OCI-LY7 (cell line): Measurements from ENCODE around the gene INSR. TPM values are rescaled to one million over a fixed set of nuclear protein-coding genes. Genes with fewer than 3 reads are reported as not detected.

Experiments
- BruUV-seq: library from RNA; stranded (reverse); fragments of 400-500 nt; replicated peaks from 2 replicates; lab custom pipeline; 2021; lab: Mats Ljungman, UMichigan
- CTCF ChIA-PET: fragments of 300-600 bp; sonication (Branson Sonifier 250); formaldehyde crosslinking; loops from one replicate; lab custom pipeline; 2022; ENCODE audit warnings: antibody characterized with exemption; ENCODE audit not compliant: unreplicated experiment; lab: Charles Lee
- POLR2A ChIA-PET: fragments of 300-600 bp; sonication (Branson Sonifier 250); formaldehyde crosslinking; loops from one replicate; lab custom pipeline; 2022; ENCODE audit warnings: antibody characterized with exemption; lab: Charles Lee
- DNase-seq: peaks from one replicate; pipeline ENCODE4 v3.0.0-alpha.2; 2015; ENCODE audit warnings: low spot score
- H2AFZ ChIP-seq: fragments of 200-600 bp; sonication (generic), shearing (Covaris generic); 2 replicates; pipeline ENCODE4 v1.6.1; 2014; ENCODE audit warnings: mild to moderate bottlenecking, antibody characterized with exemption, low read length, moderate library complexity
- H3K27ac ChIP-seq: fragments of 200-600 bp; sonication (generic); 2 replicates; pipeline ENCODE4 v1.5.1; 2014; ENCODE audit warnings: mixed run types, low read depth, mild to moderate bottlenecking, moderate library complexity, low read length, inconsistent platforms; ENCODE audit not compliant: poor library complexity, severe bottlenecking
- H3K36me3 ChIP-seq: fragments of 200-600 bp; sonication (generic); 2 replicates; pipeline ENCODE4 v1.6.1; 2014; ENCODE audit warnings: mild to moderate bottlenecking, antibody characterized with exemption, low read length, moderate library complexity, mixed read lengths; ENCODE audit not compliant: insufficient read depth
- H3K4me1 ChIP-seq: fragments of 200-600 bp; sonication (generic); 2 replicates; pipeline ENCODE4 v1.5.1; 2014; ENCODE audit warnings: mild to moderate bottlenecking, low read length; ENCODE audit not compliant: insufficient read depth, poor library complexity, severe bottlenecking
- H3K4me2 ChIP-seq: fragments of 200-600 bp; sonication (generic); 2 replicates; pipeline ENCODE4 v1.6.1; 2014; ENCODE audit warnings: mild to moderate bottlenecking, low read length
- H3K4me3 ChIP-seq: fragments of 200-600 bp; sonication (generic); 2 replicates; pipeline ENCODE4 v1.5.1; 2014; ENCODE audit warnings: mild to moderate bottlenecking, low read depth, low read length; ENCODE audit not compliant: poor library complexity, severe bottlenecking
- H3K79me2 ChIP-seq: fragments of 200-600 bp; sonication (generic); 2 replicates; pipeline ENCODE4 v1.6.1; 2016; ENCODE audit warnings: low read depth, mild to moderate bottlenecking, low read length, moderate library complexity, mixed read lengths; ENCODE audit not compliant: insufficient read depth
- H3K9me2 ChIP-seq: fragments of 200-600 bp; sonication (generic); 2 replicates; pipeline ENCODE4 v1.6.1; 2016; ENCODE audit warnings: mild to moderate bottlenecking, low read length, mixed read lengths; ENCODE audit not compliant: insufficient read depth
- H3K9me3 ChIP-seq: fragments of 200-600 bp; sonication (generic); 2 replicates; pipeline ENCODE4 v1.6.1; 2014; ENCODE audit warnings: mild to moderate bottlenecking, mixed run types, low read length, mixed read lengths
- H4K20me1 ChIP-seq: fragments of 200-600 bp; sonication (generic); 2 replicates; pipeline ENCODE4 v1.6.1; 2014; ENCODE audit warnings: mild to moderate bottlenecking, antibody characterized with exemption, low read length, moderate library complexity, mixed read lengths; ENCODE audit not compliant: insufficient read depth
- EZH2phosphoT487 ChIP-seq: fragments of 200-600 bp; sonication (generic); IDR thresholded peaks from 2 replicates; pipeline ENCODE4 v1.6.1; 2018; ENCODE audit warnings: low read depth, borderline replicate concordance, mild to moderate bottlenecking, mixed run types, antibody characterized with exemption, low read length, moderate library complexity, mixed read lengths
- intact Hi-C: fragments of 100-400 bp; cut with micrococcal nuclease; formaldehyde crosslinking; loops from one replicate; pipeline ENCODE4 v1.10.0; 2022; ENCODE audit not compliant: unreplicated experiment
- total RNA-seq, 2 experiments: library from RNA; depleted of rRNA in 1 of 2; stranded (reverse); fragments of >200 nt in 1 of 2; shearing (Covaris generic) in 1 of 2; gene quantifications; 2 replicates each; pipeline ENCODE4 v1.2.3, GENCODE V29; 2014 to 2022
- TF ChIP-seq, protein P1 (sequence below): fragments of 200-600 bp; sonication (generic); conservative IDR thresholded peaks from 2 replicates; pipeline ENCODE4 v1.5.1; 2014; ENCODE audit warnings: mild to moderate bottlenecking, antibody characterized with exemption, low read length, moderate library complexity, mixed read lengths

The INSR gene
- total RNA-seq, 2 experiments from 2014 or later: 57.7 to 74.0 TPM

DNA sequence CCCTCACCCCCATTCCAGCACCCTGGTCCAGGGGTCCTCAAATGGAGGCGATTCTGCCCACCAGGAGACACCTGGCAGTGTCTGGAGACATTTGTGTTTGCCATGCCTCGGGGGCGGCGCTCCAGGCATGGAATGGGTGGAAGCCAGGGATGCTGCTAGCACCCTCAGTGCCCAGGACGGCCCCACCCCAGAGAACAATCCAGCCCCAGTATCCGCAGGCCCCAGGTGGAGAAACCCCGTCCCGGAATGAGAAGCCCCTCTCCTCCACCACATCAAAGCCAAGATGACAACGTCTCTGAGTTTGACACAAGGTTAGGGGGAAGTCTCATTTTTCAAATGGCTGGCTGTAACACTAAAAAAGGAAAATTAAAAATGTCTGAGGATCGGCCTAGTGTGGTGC is 68.5 kb downstream of the INSR start:
- 0 out of 2 replicates have a peak, but pooled peaks cover 7% of the 10 kb centered on the region for H3K79me2 ChIP-seq
- no peaks in the 10 kb centered on the region for H3K4me1 ChIP-seq
- no peak for TF ChIP-seq EZH2phosphoT487
- TF ChIP-seq, protein P1, sequence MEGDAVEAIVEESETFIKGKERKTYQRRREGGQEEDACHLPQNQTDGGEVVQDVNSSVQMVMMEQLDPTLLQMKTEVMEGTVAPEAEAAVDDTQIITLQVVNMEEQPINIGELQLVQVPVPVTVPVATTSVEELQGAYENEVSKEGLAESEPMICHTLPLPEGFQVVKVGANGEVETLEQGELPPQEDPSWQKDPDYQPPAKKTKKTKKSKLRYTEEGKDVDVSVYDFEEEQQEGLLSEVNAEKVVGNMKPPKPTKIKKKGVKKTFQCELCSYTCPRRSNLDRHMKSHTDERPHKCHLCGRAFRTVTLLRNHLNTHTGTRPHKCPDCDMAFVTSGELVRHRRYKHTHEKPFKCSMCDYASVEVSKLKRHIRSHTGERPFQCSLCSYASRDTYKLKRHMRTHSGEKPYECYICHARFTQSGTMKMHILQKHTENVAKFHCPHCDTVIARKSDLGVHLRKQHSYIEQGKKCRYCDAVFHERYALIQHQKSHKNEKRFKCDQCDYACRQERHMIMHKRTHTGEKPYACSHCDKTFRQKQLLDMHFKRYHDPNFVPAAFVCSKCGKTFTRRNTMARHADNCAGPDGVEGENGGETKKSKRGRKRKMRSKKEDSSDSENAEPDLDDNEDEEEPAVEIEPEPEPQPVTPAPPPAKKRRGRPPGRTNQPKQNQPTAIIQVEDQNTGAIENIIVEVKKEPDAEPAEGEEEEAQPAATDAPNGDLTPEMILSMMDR: no peak
- DNase-seq: no peak
- no peaks in the 10 kb centered on the region for H3K9me2 ChIP-seq
- BruUV-seq: no TSS peak
- intact Hi-C loops: no loop called here
- H3K9me3 ChIP-seq: no peaks in the 10 kb centered on the region
- H4K20me1 ChIP-seq: no peaks in the 10 kb centered on the region
- H2AFZ ChIP-seq: no peak overlapping the region
- CTCF ChIA-PET: no interaction called here
- H3K4me3 ChIP-seq: no peak overlapping the region
- POLR2A ChIA-PET: no interaction called here
- no peaks in the 10 kb centered on the region for H3K36me3 ChIP-seq
- H3K4me2 ChIP-seq: no peak overlapping the region
- H3K27ac ChIP-seq: no peak overlapping the region

DNA sequence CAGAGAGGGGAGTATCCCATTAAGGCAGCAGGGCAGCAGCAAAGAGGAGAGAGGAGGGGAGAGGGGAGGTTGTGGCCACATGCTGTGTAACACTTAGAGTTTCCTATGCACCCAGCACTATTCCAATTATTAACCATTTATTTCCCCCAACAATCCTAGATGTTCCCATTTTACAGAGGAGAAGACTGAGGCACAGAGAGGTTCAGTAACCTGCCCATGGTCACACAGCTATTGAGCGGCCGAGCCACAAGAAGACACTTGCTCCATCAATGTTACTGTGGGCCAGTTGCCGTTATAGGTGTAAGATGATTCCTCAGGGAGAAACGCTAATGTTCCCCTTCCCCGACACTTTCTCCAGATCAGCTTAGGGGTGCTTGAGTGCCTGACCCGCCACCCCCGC is 69.2 kb downstream of the INSR start:
- H3K4me3 ChIP-seq: no peak overlapping the region
- BruUV-seq: no TSS peak
- TF ChIP-seq, protein P1: no peak
- no peak for TF ChIP-seq EZH2phosphoT487
- DNase-seq: no peak
- no peaks in the 10 kb centered on the region for H3K9me2 ChIP-seq
- H3K27ac ChIP-seq: no peak overlapping the region
- intact Hi-C loops: no loop called here
- no peak overlapping the region for H2AFZ ChIP-seq
- no peaks in the 10 kb centered on the region for H3K36me3 ChIP-seq
- CTCF ChIA-PET: no interaction called here
- no peaks in the 10 kb centered on the region for H3K9me3 ChIP-seq
- H4K20me1 ChIP-seq: no peaks in the 10 kb centered on the region
- POLR2A ChIA-PET: interaction anchor here (0.6 kb wide), 1 partner anchor 42 kb away, joined by 3 read pairs; no protein-coding TSS in a partner anchor
- 0 out of 2 replicates have a peak, but pooled peaks cover 7% of the 10 kb centered on the region for H3K79me2 ChIP-seq
- H3K4me1 ChIP-seq: no peaks in the 10 kb centered on the region
- no peak overlapping the region for H3K4me2 ChIP-seq

DNA sequence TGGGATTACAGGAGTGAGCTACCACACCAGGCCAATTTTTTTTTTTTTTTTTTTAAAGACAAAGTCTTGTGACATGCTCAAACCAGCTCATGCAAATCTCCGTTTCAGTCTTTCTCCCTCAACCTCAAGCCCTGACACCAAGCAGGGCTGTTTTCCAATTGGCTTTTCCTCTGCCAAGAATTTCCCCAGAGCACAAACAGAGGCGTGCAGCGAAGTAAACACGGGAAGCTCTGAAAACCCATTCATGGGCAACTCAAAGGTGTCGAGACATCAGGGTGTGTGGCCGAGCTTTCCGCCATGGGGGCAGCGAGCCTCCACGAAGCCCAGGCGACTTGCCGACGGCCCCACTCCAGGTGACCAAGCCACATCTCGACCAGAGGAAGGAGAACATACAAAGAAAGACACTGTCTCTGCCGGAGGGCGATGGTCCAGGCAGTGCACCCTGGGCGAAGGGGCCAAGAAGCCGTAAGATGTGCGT is 70.0 kb downstream of the INSR start:
- intact Hi-C loops: no loop called here
- no peak for TF ChIP-seq EZH2phosphoT487
- ChIA-PET POLR2A (interaction anchor here (0.6 to 0.7 kb wide), 2 partner anchors 27 to 72 kb away, joined by 3 read pairs; no protein-coding TSS in a partner anchor), CTCF (interaction anchor here (0.6 kb wide), 1 partner anchor 9 kb away, joined by 7 read pairs; no protein-coding TSS in a partner anchor)
- Histone ChIP-seq H3K27ac (no peak overlapping the region), H3K4me3 (no peak overlapping the region), H3K9me3 (no peaks in the 10 kb centered on the region), H3K9me2 (no peaks in the 10 kb centered on the region), H3K4me2 (no peak overlapping the region), H3K79me2 (0 out of 2 replicates have a peak, but pooled peaks cover 7% of the 10 kb centered on the region), H3K4me1 (no peaks in the 10 kb centered on the region), H4K20me1 (no peaks in the 10 kb centered on the region), H2AFZ (no peak overlapping the region), H3K36me3 (no peaks in the 10 kb centered on the region)
- no TSS peak for BruUV-seq
- no peak for DNase-seq
